H9 (cell line): ENCODE results near the gene PFDN1. TPM values are rescaled to one million over a fixed set of nuclear protein-coding genes. Genes with fewer than 3 reads are reported as not detected.

ENCODE experiments used
- DNase-seq: peaks from one replicate; pipeline ENCODE4 v3.0.0-alpha.2; 2017
- H2AFZ ChIP-seq: one replicate; pipeline ENCODE4 v1.6.1; 2013; ENCODE audit warnings: mild to moderate bottlenecking, low read length, control low read depth, moderate library complexity
- H2AK5ac ChIP-seq: 2 replicates; pipeline ENCODE4 v1.6.1; 2013; ENCODE audit warnings: low read length, control low read depth, mixed read lengths; ENCODE audit not compliant: insufficient read length
- H2BK120ac ChIP-seq: one replicate; pipeline ENCODE4 v1.6.1; 2013; ENCODE audit warnings: low read depth, mild to moderate bottlenecking, low read length, control low read depth, inconsistent platforms; ENCODE audit not compliant: poor library complexity, severe bottlenecking
- H2BK12ac ChIP-seq: 2 replicates; pipeline ENCODE4 v1.6.1; 2013; ENCODE audit warnings: low read length, control low read depth, mixed read lengths, low read depth; ENCODE audit not compliant: insufficient read length
- H2BK15ac ChIP-seq: 2 replicates; pipeline ENCODE4 v1.6.1; 2013; ENCODE audit warnings: low read depth, low read length, control low read depth
- H2BK20ac ChIP-seq: one replicate; pipeline ENCODE4 v1.6.1; 2013; ENCODE audit warnings: low read depth, mild to moderate bottlenecking, low read length, control low read depth, inconsistent platforms; ENCODE audit not compliant: poor library complexity, severe bottlenecking
- H2BK5ac ChIP-seq: 2 replicates; pipeline ENCODE4 v1.6.1; 2013; ENCODE audit warnings: low read length, control low read depth, mixed read lengths; ENCODE audit not compliant: insufficient read length
- H3K14ac ChIP-seq: 2 replicates; pipeline ENCODE4 v1.6.1; 2013; ENCODE audit warnings: low read length, control low read depth; ENCODE audit not compliant: insufficient read depth
- H3K18ac ChIP-seq: 2 replicates; pipeline ENCODE4 v1.6.1; 2013; ENCODE audit warnings: low read depth, mild to moderate bottlenecking, mixed read lengths, low read length, control low read depth; ENCODE audit not compliant: insufficient read length
- H3K23ac ChIP-seq: 2 replicates; pipeline ENCODE4 v1.6.1; 2013; ENCODE audit warnings: low read length, control low read depth, mixed read lengths, low read depth; ENCODE audit not compliant: insufficient read length
- H3K23me2 ChIP-seq: 2 replicates; pipeline ENCODE4 v1.6.1; 2013; ENCODE audit warnings: low read depth, mild to moderate bottlenecking, mixed read lengths, low read length, control low read depth; ENCODE audit not compliant: insufficient read length, poor library complexity, severe bottlenecking
- H3K27ac ChIP-seq: 2 replicates; pipeline ENCODE4 v1.5.1; 2013; ENCODE audit warnings: low read length, control low read depth, mixed read lengths, low read depth; ENCODE audit not compliant: insufficient read length
- H3K27me3 ChIP-seq: 2 replicates; pipeline ENCODE4 v1.6.1; 2013; ENCODE audit warnings: low read length, control low read depth, inconsistent platforms; ENCODE audit not compliant: insufficient read depth
- H3K4ac ChIP-seq: 2 replicates; pipeline ENCODE4 v1.6.1; 2013; ENCODE audit warnings: low read depth, mild to moderate bottlenecking, control low read depth, inconsistent platforms, low read length, moderate library complexity
- H3K4me1 ChIP-seq: 2 replicates; pipeline ENCODE4 v1.6.1; 2013; ENCODE audit warnings: low read length, control low read depth, inconsistent platforms; ENCODE audit not compliant: insufficient read depth
- H3K4me2 ChIP-seq: 2 replicates; pipeline ENCODE4 v1.6.1; 2013; ENCODE audit warnings: low read length, control low read depth, mixed read lengths; ENCODE audit not compliant: insufficient read length, insufficient read depth
- H3K56ac ChIP-seq: 2 replicates; pipeline ENCODE4 v1.6.1; 2013; ENCODE audit warnings: low read depth, mild to moderate bottlenecking, mixed read lengths, low read length, control low read depth; ENCODE audit not compliant: insufficient read length
- H3K79me1 ChIP-seq: 2 replicates; pipeline ENCODE4 v1.6.1; 2013; ENCODE audit warnings: low read depth, mild to moderate bottlenecking, moderate library complexity, low read length, control low read depth, inconsistent platforms; ENCODE audit not compliant: insufficient read depth, poor library complexity, severe bottlenecking
- H3K79me2 ChIP-seq: 2 replicates; pipeline ENCODE4 v1.6.1; 2013; ENCODE audit warnings: low read length, control low read depth, inconsistent platforms; ENCODE audit not compliant: insufficient read depth
- H3K9ac ChIP-seq: 2 replicates; pipeline ENCODE4 v1.6.1; 2013; ENCODE audit warnings: low read length, control low read depth, mixed read lengths; ENCODE audit not compliant: insufficient read length; ENCODE audit errors: extremely low read depth
- H3K9me3 ChIP-seq: one replicate; pipeline ENCODE4 v1.6.1; 2013; ENCODE audit warnings: low read depth, low read length, inconsistent platforms; ENCODE audit not compliant: control insufficient read depth
- H3T11ph ChIP-seq: one replicate; pipeline ENCODE4 v1.6.1; 2013; ENCODE audit warnings: mild to moderate bottlenecking, low read length, control low read depth, inconsistent platforms
- H4K20me1 ChIP-seq: one replicate; pipeline ENCODE4 v1.6.1; 2013; ENCODE audit not compliant: control insufficient read depth, insufficient read length, insufficient read depth
- H4K5ac ChIP-seq: 2 replicates; pipeline ENCODE4 v1.6.1; 2013; ENCODE audit warnings: low read depth, mild to moderate bottlenecking, mixed read lengths, low read length, control low read depth; ENCODE audit not compliant: insufficient read length
- H4K8ac ChIP-seq: replicated peaks from 2 replicates; pipeline ENCODE4 v1.6.1; 2013; ENCODE audit warnings: low read length, control low read depth, mixed read lengths, low read depth; ENCODE audit not compliant: insufficient read length
- H4K91ac ChIP-seq: 2 replicates; pipeline ENCODE4 v1.6.1; 2013; ENCODE audit warnings: low read depth, mild to moderate bottlenecking, moderate library complexity, mixed read lengths, low read length, control low read depth; ENCODE audit not compliant: insufficient read length
- H3K27ac Mint-ChIP-seq, 3 experiments: 2 replicates in 2 of 3; 3 replicates in 1 of 3; pipeline ENCODE4 v1.8.0; 2020 to 2021; ENCODE audit warnings: mixed read lengths in 3 of 3, mild to moderate bottlenecking in 1 of 3, moderate library complexity in 1 of 3
- H3K27me3 Mint-ChIP-seq: 2 replicates; pipeline ENCODE4 v1.8.0; 2021; ENCODE audit warnings: low read depth, mild to moderate bottlenecking, moderate library complexity, mixed read lengths
- H3K36me3 Mint-ChIP-seq, 3 experiments: 2 replicates in 2 of 3; 3 replicates in 1 of 3; pipeline ENCODE4 v1.8.0; 2020 to 2021; ENCODE audit warnings: low read depth in 3 of 3, mixed read lengths in 3 of 3; ENCODE audit not compliant: insufficient read depth in 1 of 3
- H3K4me1 Mint-ChIP-seq, 2 experiments: 2 replicates each; pipeline ENCODE4 v1.8.0; 2020; ENCODE audit warnings: mixed read lengths in 2 of 2
- H3K4me3 Mint-ChIP-seq, 2 experiments: 2 replicates in 1 of 2; 3 replicates in 1 of 2; pipeline ENCODE4 v1.8.0; 2020 to 2021; ENCODE audit warnings: mild to moderate bottlenecking in 2 of 2, mixed read lengths in 2 of 2, moderate library complexity in 1 of 2
- H3K9me3 Mint-ChIP-seq, 2 experiments: 2 replicates in 1 of 2; 3 replicates in 1 of 2; pipeline ENCODE4 v1.8.0; 2020; ENCODE audit warnings: mild to moderate bottlenecking in 2 of 2, mixed read lengths in 2 of 2, moderate library complexity in 1 of 2
- WGBS: extraction: QIAGEN DNeasy Blood & Tissue Kit; methylation state at CpG from one replicate; pipeline ENCODE4 v1.1.7; 2013; ENCODE audit warnings: missing lambda C conversion rate, low lambda C conversion rate, mixed read lengths; ENCODE audit not compliant: insufficient read length; ENCODE audit errors: extremely low coverage; 5-methylcytosine and 5-hydroxymethylcytosine counted together
- total RNA-seq: library from RNA; stranded (reverse); gene quantifications from 2 replicates; pipeline ENCODE4 v1.2.1, GENCODE V29; 2021
- TF ChIP-seq, protein P1 (sequence below): fragments of 200-600 bp; sonication (generic); conservative IDR thresholded peaks from 3 replicates; pipeline ENCODE4 v1.8.0; 2021; ENCODE audit warnings: antibody characterized with exemption, mild to moderate bottlenecking

PFDN1 gene
- total RNA-seq, 1 experiment from 2014 or later: 58.3 TPM

GRCh38 chr5:140242890-140243585 is 59.9 kb downstream of the PFDN1 start:
- Histone ChIP-seq H2BK15ac (no peak overlapping the region), H2AFZ (no peak overlapping the region), H2BK20ac (no peak overlapping the region), H3K79me2 (no peaks in the 10 kb centered on the region), H2BK5ac (no peak overlapping the region), H3K23me2 (no peaks in the 10 kb centered on the region), H4K20me1 (no peaks in the 10 kb centered on the region), H3K9ac (no peak overlapping the region), H4K5ac (no peak overlapping the region), H3T11ph (no peak overlapping the region), H3K23ac (no peak overlapping the region), H3K27me3 (no peaks in the 10 kb centered on the region), H4K8ac (no peak overlapping the region), H4K91ac (no peak overlapping the region), H3K4ac (no peak overlapping the region), H3K4me1 (peaks cover 9% of the 10 kb centered on the region), H3K14ac (no peak overlapping the region; the same call in 1 of the 2 replicates), H3K79me1 (no peaks in the 10 kb centered on the region), H2BK120ac (no peak overlapping the region), H3K18ac (no peak overlapping the region), H3K27ac (no peak overlapping the region), H3K9me3 (no peaks in the 10 kb centered on the region), H2AK5ac (no peak overlapping the region), H3K56ac (no peak overlapping the region), H3K4me2 (no peak overlapping the region), H2BK12ac (no peak overlapping the region)
- WGBS: no CpG with 5 or more reads among the region's 4 CpGs
- no peak overlapping the region for H3K27ac Mint-ChIP-seq
- TF ChIP-seq, protein P1, sequence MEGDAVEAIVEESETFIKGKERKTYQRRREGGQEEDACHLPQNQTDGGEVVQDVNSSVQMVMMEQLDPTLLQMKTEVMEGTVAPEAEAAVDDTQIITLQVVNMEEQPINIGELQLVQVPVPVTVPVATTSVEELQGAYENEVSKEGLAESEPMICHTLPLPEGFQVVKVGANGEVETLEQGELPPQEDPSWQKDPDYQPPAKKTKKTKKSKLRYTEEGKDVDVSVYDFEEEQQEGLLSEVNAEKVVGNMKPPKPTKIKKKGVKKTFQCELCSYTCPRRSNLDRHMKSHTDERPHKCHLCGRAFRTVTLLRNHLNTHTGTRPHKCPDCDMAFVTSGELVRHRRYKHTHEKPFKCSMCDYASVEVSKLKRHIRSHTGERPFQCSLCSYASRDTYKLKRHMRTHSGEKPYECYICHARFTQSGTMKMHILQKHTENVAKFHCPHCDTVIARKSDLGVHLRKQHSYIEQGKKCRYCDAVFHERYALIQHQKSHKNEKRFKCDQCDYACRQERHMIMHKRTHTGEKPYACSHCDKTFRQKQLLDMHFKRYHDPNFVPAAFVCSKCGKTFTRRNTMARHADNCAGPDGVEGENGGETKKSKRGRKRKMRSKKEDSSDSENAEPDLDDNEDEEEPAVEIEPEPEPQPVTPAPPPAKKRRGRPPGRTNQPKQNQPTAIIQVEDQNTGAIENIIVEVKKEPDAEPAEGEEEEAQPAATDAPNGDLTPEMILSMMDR: no peak
- no peaks in the 10 kb centered on the region for H3K9me3 Mint-ChIP-seq
- peaks cover 0 to 18% (median 6%) of the 10 kb centered on the region in 3 experiments; a peak in 4 of 7 replicates for H3K36me3 Mint-ChIP-seq
- no peaks in the 10 kb centered on the region for H3K27me3 Mint-ChIP-seq
- no peak for DNase-seq
- no peak overlapping the region for H3K4me3 Mint-ChIP-seq
- H3K4me1 Mint-ChIP-seq: peaks cover 34% of the 10 kb centered on the region in 2 experiments
